ENCODE measurements around the gene GCK.

GCK gene

DNA sequence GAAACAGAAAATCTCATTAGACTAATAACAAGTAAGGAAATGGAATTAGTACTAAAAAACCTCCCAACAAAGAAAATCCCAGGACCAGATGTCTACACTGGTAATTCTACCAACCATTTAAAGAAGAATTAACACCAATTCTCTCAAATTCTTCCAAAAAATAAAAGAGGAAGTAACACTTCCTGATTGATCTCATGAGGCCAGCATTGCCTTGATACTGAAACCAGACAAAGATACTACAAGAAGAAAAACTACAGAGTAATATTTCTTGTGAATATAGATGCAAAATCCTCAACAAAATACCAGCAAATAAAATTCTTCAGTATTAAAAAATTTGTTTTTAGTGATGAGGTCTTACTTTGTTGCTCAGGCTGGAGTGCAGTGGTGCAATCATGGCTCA, 21.3 kb downstream of the GCK start:
- Histone ChIP-seq H3K27me3 (ENCODE audit: control insufficient read depth, insufficient read depth, low read length, poor library complexity, severe bottlenecking) (no peaks in the 10 kb centered on the region), H3K36me3 (ENCODE audit: control insufficient read depth, insufficient read depth, low read length) (no peaks in the 10 kb centered on the region), H3K4me1 (ENCODE audit: control insufficient read depth, insufficient read depth, low read length) (peaks cover 11% of the 10 kb centered on the region), H3K27ac (ENCODE audit: insufficient read depth, low read depth, low read length, poor library complexity, severe bottlenecking) (no peak overlapping the region), H3K9me3 (ENCODE audit: control insufficient read depth, low read length) (no peaks in the 10 kb centered on the region), H3K4me3 (ENCODE audit: insufficient read depth, low read depth, low read length) (no peak overlapping the region)

- Histone ChIP-seq H3K9me3 (ENCODE audit: control insufficient read depth, low read length) (no peaks in the 10 kb centered on the region), H3K4me3 (ENCODE audit: insufficient read depth, low read depth, low read length) (no peak overlapping the region), H3K4me1 (ENCODE audit: control insufficient read depth, insufficient read depth, low read length) (peaks cover 12% of the 10 kb centered on the region), H3K27ac (ENCODE audit: insufficient read depth, low read depth, low read length, poor library complexity, severe bottlenecking) (no peak overlapping the region), H3K36me3 (ENCODE audit: control insufficient read depth, insufficient read depth, low read length) (no peaks in the 10 kb centered on the region), H3K27me3 (ENCODE audit: control insufficient read depth, insufficient read depth, low read length, poor library complexity, severe bottlenecking) (no peaks in the 10 kb centered on the region)
- WGBS, 2 experiments = 67 to 77% methylated on average over 1 of the region's 1 CpG
Measured at GRCh38 chr7:44163591-44163990, 25.6 kb downstream of the GCK start.

DNA sequence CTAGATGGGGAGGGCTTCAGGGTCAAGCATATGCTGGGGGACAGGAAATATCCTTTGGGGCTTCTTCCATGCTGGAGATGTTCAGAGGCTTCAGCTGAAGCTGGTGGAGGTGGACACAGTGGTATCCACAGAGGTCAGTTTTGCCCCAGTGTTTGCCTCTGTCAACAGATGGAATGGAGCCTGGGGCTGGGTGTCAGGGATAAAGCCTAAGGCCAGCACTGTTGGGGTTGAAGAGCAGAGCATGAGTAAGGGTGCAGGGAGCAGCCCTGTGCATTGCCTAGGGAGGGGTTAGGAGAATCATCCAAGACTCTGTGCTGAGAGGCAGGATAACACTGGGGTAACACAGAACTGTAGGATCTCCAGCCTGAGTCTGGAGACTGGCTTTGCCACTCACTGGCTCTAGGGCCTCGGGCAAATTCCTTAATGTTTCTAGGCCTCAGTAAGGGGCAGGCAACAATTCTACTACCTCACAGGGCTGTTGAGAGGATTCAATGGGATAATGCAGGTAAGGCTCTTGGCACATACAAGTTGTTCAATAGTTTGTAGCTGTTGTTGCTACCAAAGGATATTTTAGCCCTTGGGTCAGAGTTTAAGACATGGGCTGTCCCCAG, 26.3 kb downstream of the GCK start:
- Histone ChIP-seq H3K9me3 (ENCODE audit: control insufficient read depth, low read length) (no peaks in the 10 kb centered on the region), H3K4me3 (ENCODE audit: insufficient read depth, low read depth, low read length) (no peak overlapping the region), H3K27ac (ENCODE audit: insufficient read depth, low read depth, low read length, poor library complexity, severe bottlenecking) (no peak overlapping the region), H3K36me3 (ENCODE audit: control insufficient read depth, insufficient read depth, low read length) (no peaks in the 10 kb centered on the region), H3K4me1 (ENCODE audit: control insufficient read depth, insufficient read depth, low read length) (peaks cover 12% of the 10 kb centered on the region), H3K27me3 (ENCODE audit: control insufficient read depth, insufficient read depth, low read length, poor library complexity, severe bottlenecking) (no peaks in the 10 kb centered on the region)
- WGBS, 2 experiments = 91% methylated on average over 1 of the region's 1 CpG

DNA sequence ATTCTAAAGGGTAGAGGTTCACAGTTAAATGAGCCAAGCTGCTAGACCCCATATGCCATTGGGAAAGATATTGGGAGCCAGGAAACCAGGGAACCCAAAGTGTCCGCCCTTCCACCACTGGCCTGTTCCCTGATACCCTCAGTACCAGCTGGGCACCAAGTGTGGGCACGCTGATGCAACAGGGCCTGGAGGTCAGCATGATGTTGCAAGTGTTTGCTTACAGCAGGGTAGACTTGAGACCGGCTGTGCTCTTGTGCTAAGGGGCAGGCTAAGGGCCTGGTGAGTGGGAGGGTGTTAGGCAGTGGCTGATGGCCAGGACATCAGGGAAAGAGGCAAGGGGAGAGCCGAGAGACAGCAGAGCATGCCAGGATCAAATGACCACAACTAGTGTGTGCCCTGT, 27.1 kb downstream of the GCK start:
- Histone ChIP-seq H3K9me3 (ENCODE audit: control insufficient read depth, low read length) (no peaks in the 10 kb centered on the region), H3K27me3 (ENCODE audit: control insufficient read depth, insufficient read depth, low read length, poor library complexity, severe bottlenecking) (no peaks in the 10 kb centered on the region), H3K27ac (ENCODE audit: insufficient read depth, low read depth, low read length, poor library complexity, severe bottlenecking) (no peak overlapping the region), H3K36me3 (ENCODE audit: control insufficient read depth, insufficient read depth, low read length) (no peaks in the 10 kb centered on the region), H3K4me1 (ENCODE audit: control insufficient read depth, insufficient read depth, low read length) (peaks cover 12% of the 10 kb centered on the region), H3K4me3 (ENCODE audit: insufficient read depth, low read depth, low read length) (no peak overlapping the region)
- 92 to 96% methylated on average over 4 of the region's 4 CpGs for WGBS, 2 experiments

DNA sequence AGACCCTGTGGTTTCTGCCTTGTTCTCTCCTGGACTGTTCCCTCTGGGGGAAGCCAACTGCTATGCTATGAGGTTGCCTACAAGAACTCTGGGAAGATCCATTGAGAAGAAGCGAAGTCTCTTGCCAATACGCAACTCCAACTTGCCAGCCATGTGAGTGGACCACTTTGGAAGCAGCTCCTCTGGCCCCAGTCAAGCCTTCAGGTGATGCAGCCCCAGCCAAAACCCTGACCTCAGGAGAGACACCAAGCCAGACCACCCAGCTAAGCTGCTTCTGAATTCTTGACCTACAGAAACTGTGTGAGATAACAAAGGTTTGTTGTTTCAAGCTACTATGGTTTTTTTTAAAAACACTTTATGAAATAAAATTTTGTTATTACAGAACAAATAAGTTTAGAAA, 27.9 kb downstream of the GCK start:
- Histone ChIP-seq H3K4me1 (ENCODE audit: control insufficient read depth, insufficient read depth, low read length) (peaks cover 12% of the 10 kb centered on the region), H3K36me3 (ENCODE audit: control insufficient read depth, insufficient read depth, low read length) (no peaks in the 10 kb centered on the region), H3K9me3 (ENCODE audit: control insufficient read depth, low read length) (no peaks in the 10 kb centered on the region), H3K27me3 (ENCODE audit: control insufficient read depth, insufficient read depth, low read length, poor library complexity, severe bottlenecking) (no peaks in the 10 kb centered on the region), H3K27ac (ENCODE audit: insufficient read depth, low read depth, low read length, poor library complexity, severe bottlenecking) (no peak overlapping the region), H3K4me3 (ENCODE audit: insufficient read depth, low read depth, low read length) (no peak overlapping the region)
- 97 to 99% methylated on average over 2 of the region's 2 CpGs for WGBS, 2 experiments

- no peaks in the 10 kb centered on the region for H3K27me3 ChIP-seq (ENCODE audit: control insufficient read depth, insufficient read depth, low read length, poor library complexity, severe bottlenecking)
- no peaks in the 10 kb centered on the region for H3K36me3 ChIP-seq (ENCODE audit: control insufficient read depth, insufficient read depth, low read length)
- no peak overlapping the region for H3K27ac ChIP-seq (ENCODE audit: insufficient read depth, low read depth, low read length, poor library complexity, severe bottlenecking)
- H3K4me3 ChIP-seq (ENCODE audit: insufficient read depth, low read depth, low read length) = no peak overlapping the region
- no peaks in the 10 kb centered on the region for H3K9me3 ChIP-seq (ENCODE audit: control insufficient read depth, low read length)
- H3K4me1 ChIP-seq (ENCODE audit: control insufficient read depth, insufficient read depth, low read length) = peaks cover 12% of the 10 kb centered on the region
- WGBS, 2 experiments = 91% methylated on average over 5 of the region's 5 CpGs
Measured at GRCh38 chr7:44159824-44160630, 29.2 kb downstream of the GCK start.

DNA sequence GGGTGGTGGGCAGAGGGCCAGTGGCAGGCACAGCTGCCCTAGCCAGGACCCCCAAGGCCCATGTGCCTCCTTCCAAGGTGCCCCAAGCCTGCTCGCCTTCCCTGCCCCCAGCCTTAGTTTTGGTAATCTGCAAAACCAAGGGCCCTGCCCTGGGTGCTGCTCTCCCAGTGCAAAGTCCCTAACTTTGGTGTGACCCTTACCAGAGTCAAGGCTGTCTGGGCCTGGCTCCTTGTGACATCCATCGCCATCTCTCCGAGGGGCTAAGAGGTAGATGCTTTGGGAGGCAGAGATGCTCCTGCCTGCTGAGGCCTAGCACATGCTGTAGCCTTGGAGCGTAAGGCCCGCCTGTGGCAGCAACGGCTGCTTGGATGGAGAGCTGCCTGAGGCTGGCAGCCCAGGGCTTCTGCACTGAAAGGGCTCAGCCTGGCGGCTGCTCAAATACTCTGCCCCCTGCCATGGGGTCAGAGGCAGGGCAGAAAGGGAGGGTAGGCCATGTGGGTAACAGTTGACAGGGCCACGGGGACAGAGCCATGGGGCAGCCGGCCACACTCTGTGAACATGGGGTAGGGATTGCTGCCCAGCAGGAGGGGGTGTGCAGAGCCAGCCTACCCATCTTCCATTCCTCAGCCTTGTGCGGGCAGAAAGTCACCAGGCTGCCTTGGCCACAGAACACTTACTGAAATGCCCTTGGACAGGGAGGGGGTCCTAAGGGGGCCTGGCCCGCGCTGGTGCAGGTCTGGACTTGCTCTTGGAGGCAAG, 30.2 kb downstream of the GCK start:
- Histone ChIP-seq H3K27me3 (ENCODE audit: control insufficient read depth, insufficient read depth, low read length, poor library complexity, severe bottlenecking) (no peaks in the 10 kb centered on the region), H3K9me3 (ENCODE audit: control insufficient read depth, low read length) (no peaks in the 10 kb centered on the region), H3K4me3 (ENCODE audit: insufficient read depth, low read depth, low read length) (no peak overlapping the region), H3K36me3 (ENCODE audit: control insufficient read depth, insufficient read depth, low read length) (no peaks in the 10 kb centered on the region), H3K4me1 (ENCODE audit: control insufficient read depth, insufficient read depth, low read length) (peaks cover 12% of the 10 kb centered on the region), H3K27ac (ENCODE audit: insufficient read depth, low read depth, low read length, poor library complexity, severe bottlenecking) (no peak overlapping the region)
- WGBS, 2 experiments = 89 to 92% methylated on average over 12 of the region's 12 CpGs

DNA sequence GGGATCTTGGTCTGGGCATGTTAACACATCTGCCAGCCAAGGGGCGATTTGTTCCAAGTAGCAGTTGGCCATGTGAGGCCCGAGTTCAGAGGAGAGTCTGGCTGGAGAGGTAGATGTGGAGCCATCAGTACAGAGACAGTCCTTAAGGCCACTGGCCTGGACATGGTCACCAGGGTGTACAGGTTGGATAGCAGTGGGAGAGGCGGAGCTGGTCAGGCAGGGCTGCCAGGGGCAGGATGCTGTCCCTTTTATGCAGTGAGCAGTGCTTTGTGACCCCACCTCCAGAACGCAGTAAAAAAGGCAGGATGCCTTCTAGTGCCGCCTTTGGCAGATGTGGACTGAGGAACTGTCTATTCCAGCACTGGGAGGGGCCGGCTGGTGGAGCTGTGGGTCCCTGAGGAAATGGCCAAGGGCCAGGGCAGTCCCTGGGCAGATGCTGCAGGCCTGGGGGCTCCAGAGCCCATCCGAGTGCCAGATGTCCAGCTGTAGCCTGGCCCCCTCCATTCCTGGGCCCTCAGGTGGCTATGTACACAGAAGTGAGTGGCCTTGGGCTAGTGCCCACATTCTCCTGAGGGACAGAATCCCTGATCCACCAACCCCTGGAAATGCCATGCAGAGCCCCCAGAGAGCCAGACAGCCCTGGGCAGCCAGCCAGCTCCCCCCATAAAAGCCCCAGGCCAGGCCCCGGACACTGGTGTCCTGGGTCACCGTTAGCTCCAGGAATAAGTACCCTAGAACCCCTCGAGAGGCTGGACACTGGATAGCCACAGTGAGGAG, 31.0 kb downstream of the GCK start:
- Histone ChIP-seq H3K27ac (ENCODE audit: insufficient read depth, low read depth, low read length, poor library complexity, severe bottlenecking) (no peak overlapping the region), H3K9me3 (ENCODE audit: control insufficient read depth, low read length) (no peaks in the 10 kb centered on the region), H3K36me3 (ENCODE audit: control insufficient read depth, insufficient read depth, low read length) (no peaks in the 10 kb centered on the region), H3K4me3 (ENCODE audit: insufficient read depth, low read depth, low read length) (no peak overlapping the region), H3K4me1 (ENCODE audit: control insufficient read depth, insufficient read depth, low read length) (peaks cover 4% of the 10 kb centered on the region), H3K27me3 (ENCODE audit: control insufficient read depth, insufficient read depth, low read length, poor library complexity, severe bottlenecking) (no peaks in the 10 kb centered on the region)
- WGBS, 2 experiments = 93 to 95% methylated on average over 10 of the region's 10 CpGs

DNA sequence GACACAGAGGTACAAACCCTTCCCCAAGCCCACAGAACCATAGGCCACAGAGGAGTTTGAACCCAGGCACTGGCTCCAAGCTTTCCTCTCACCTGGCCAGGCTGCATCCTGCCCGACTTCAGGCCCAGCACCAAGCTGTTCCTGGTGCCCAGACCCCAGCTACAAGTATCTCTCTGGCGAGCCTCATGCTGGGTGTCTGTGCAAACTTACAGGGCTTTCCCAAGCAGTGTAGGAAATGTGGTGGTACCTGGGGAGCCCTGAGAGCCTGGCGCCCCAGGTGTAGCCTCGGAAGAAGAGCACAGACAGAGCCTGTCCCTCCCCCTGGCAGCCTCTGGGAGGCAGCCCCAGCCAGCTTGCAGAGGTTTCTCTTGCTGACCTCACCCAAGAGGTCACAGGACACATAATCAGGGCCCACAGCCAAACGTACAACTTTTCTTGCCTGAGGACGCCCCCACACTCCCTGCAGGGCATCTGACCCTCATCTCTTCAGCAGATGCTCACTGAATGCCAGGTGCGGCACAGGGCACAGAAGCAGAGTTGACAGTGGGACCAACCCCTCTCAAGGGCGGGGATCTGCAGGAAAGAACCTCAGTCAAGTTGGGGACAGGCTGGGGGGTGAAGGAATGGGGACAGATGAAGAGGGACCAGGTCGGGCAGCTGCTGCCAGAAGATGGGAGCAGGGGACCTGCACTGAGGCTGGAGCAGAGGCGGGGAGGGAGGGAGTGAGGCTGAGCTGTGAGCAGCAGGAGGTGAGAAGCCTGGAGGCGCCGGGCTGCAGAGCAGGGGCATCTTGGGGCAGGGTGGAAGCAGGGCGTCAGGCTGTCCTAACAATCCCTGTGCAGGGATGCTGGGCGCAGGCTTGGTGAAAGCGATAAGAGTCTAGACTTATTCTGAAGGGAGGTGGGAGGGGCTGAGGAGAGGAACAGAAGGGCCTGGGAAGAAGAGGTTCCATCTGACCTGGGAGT, 31.8 kb downstream of the GCK start:
- H3K27me3 ChIP-seq (ENCODE audit: control insufficient read depth, insufficient read depth, low read length, poor library complexity, severe bottlenecking) = no peaks in the 10 kb centered on the region
- no peaks in the 10 kb centered on the region for H3K4me1 ChIP-seq (ENCODE audit: control insufficient read depth, insufficient read depth, low read length)
- H3K27ac ChIP-seq (ENCODE audit: insufficient read depth, low read depth, low read length, poor library complexity, severe bottlenecking) = no peak overlapping the region
- no peaks in the 10 kb centered on the region for H3K36me3 ChIP-seq (ENCODE audit: control insufficient read depth, insufficient read depth, low read length)
- no peak overlapping the region for H3K4me3 ChIP-seq (ENCODE audit: insufficient read depth, low read depth, low read length)
- 76 to 78% methylated on average over 15 of the region's 15 CpGs for WGBS, 2 experiments
- no peaks in the 10 kb centered on the region for H3K9me3 ChIP-seq (ENCODE audit: control insufficient read depth, low read length)

Measured in ectodermal cell (in vitro differentiated cells).